GM20000 (cell line): ENCODE data around the gene HSD17B13.

Experiments used
- DNase-seq: peaks from one replicate; pipeline ENCODE4 v3.0.0; 2012; ENCODE audit warnings: low spot score
- CTCF ChIP-seq: IDR thresholded peaks from 2 replicates; pipeline ENCODE4 v1.5.1; 2012; ENCODE audit warnings: mild to moderate bottlenecking, control low read depth; ENCODE audit errors: extremely low read depth, missing control alignments

Gene HSD17B13

GRCh38 chr4:87322754-87323153 lies at the start of gene HSD17B13:
Gene HSD17B13, minus strand, starts transcription at chr4:87322882. Its CDS starts 41 bp downstream, at chr4:87322841.
- TF ChIP-seq CTCF = no peak
- DNase-seq = no peak

GRCh38 chr4:87370068-87370467 lies 47.4 kb upstream of the HSD17B13 start:
- no peak for DNase-seq
- no peak for TF ChIP-seq CTCF

- no peak for TF ChIP-seq CTCF
- DNase-seq = no peak
Measured at GRCh38 chr4:87366521-87367162, 44.0 kb upstream of the HSD17B13 start.

- no peak for TF ChIP-seq CTCF
- DNase-seq = no peak
Measured at GRCh38 chr4:87365348-87365747, 42.7 kb upstream of the HSD17B13 start.

- no peak for DNase-seq
- no peak for TF ChIP-seq CTCF
Measured at GRCh38 chr4:87363552-87363951, 40.9 kb upstream of the HSD17B13 start.

- TF ChIP-seq CTCF = no peak
- no peak for DNase-seq
Measured at GRCh38 chr4:87360338-87360935, 37.8 kb upstream of the HSD17B13 start.

GRCh38 chr4:87359258-87359657 lies 36.6 kb upstream of the HSD17B13 start:
- no peak for TF ChIP-seq CTCF
- DNase-seq = no peak
